HCT116 (cell line): Measurements from ENCODE around the gene HS6ST1.

Experiments
- CTCF ChIP-seq, 3 experiments: fragments of 200-600 bp in 1 of 3; sonication (generic) in 1 of 3; IDR thresholded peaks in 2 of 3; conservative IDR thresholded peaks in 1 of 3; 2 replicates each; pipeline ENCODE4 v1.5.1; 2012 to 2017; ENCODE audit warnings: low read depth in 2 of 3, low read length in 2 of 3, antibody characterized with exemption in 1 of 3, borderline replicate concordance in 1 of 3, control low read depth in 1 of 3, mild to moderate bottlenecking in 1 of 3, mixed read lengths in 1 of 3, mixed run types in 1 of 3, moderate library complexity in 1 of 3; ENCODE audit not compliant: insufficient read depth in 1 of 3
- EZH2 ChIP-seq: fragments of 200-600 bp; sonication (generic); IDR thresholded peaks from 2 replicates; pipeline ENCODE4 v1.6.1; 2017; ENCODE audit warnings: antibody characterized with exemption, mixed run types
- FOSL1 ChIP-seq: IDR thresholded peaks from 2 replicates; pipeline ENCODE4 v1.6.1; 2012; ENCODE audit warnings: low read depth
- JUND ChIP-seq: IDR thresholded peaks from 2 replicates; pipeline ENCODE4 v1.6.1; 2012
- POLR2A ChIP-seq: IDR thresholded peaks from 2 replicates; pipeline ENCODE4 v1.7.0; 2011; ENCODE audit warnings: borderline replicate concordance; ENCODE audit not compliant: insufficient read depth, insufficient read length; ENCODE audit errors: extremely low read depth
- POLR2AphosphoS5 ChIP-seq: IDR thresholded peaks from 2 replicates; pipeline ENCODE4 v1.6.1; 2011; ENCODE audit warnings: mild to moderate bottlenecking, low read depth, low read length, moderate library complexity
- SRF ChIP-seq: IDR thresholded peaks from 2 replicates; pipeline ENCODE4 v1.6.1; 2012; ENCODE audit warnings: low read depth
- YY1 ChIP-seq: IDR thresholded peaks from 2 replicates; pipeline ENCODE4 v1.6.1; 2011; ENCODE audit warnings: low read length, low read depth, moderate library complexity, mild to moderate bottlenecking; ENCODE audit not compliant: insufficient replicate concordance; ENCODE audit errors: extremely low read depth

- no peak for TF ChIP-seq POLR2A
- no peak for TF ChIP-seq CTCF (IDR thresholded peaks at IDR 0.05 in 2 of 3, conservative IDR thresholded peaks at IDR 0.05 in 1 of 3; ENCODE audit: borderline replicate concordance in 1 of 3, insufficient read depth in 1 of 3, low read depth in 2 of 3, low read length in 2 of 3)
- TF ChIP-seq YY1: no peak
- no peak for TF ChIP-seq SRF
- no peak for TF ChIP-seq POLR2AphosphoS5
- TF ChIP-seq FOSL1: no peak
- no peak for TF ChIP-seq EZH2
- no peak for TF ChIP-seq JUND
Measured at GRCh38 chr2:128345436-128346165, 26.9 kb upstream of the HS6ST1 start.
